ENCODE results near the gene GPR50.

The GPR50 gene

GRCh38 chrX:151226941-151227340 lies 50.6 kb downstream of the GPR50 start:
- no peak for DNase-seq

GRCh38 chrX:151227627-151228026 lies 51.2 kb downstream of the GPR50 start:
- no peak for DNase-seq

- DNase-seq = no peak
Observed at GRCh38 chrX:151228935-151229334, 52.6 kb downstream of the GPR50 start.
